Measurements from ENCODE around the gene SDHAF3.

Gene SDHAF3

GRCh38 chr7:97200018-97200417 is 82.5 kb downstream of the SDHAF3 start:
- H3K27ac ChIP-seq: no peak overlapping the region
- H3K27me3 ChIP-seq: no peaks in the 10 kb centered on the region
- H3K9ac ChIP-seq: no peak overlapping the region
- no peaks in the 10 kb centered on the region for H3K9me3 ChIP-seq
- H4K20me1 ChIP-seq: no peaks in the 10 kb centered on the region
- H3K4me2 ChIP-seq: no peak overlapping the region
- no peak for TF ChIP-seq Cebpa-rat (IDR thresholded peaks at IDR 0.05)
- no peaks in the 10 kb centered on the region for H3K4me1 ChIP-seq
- no peak overlapping the region for H3K4me3 ChIP-seq
- H3K36me3 ChIP-seq: no peaks in the 10 kb centered on the region

- Histone ChIP-seq H3K4me2 (no peak overlapping the region), H3K9me3 (no peaks in the 10 kb centered on the region), H3K4me1 (no peaks in the 10 kb centered on the region), H3K4me3 (no peak overlapping the region), H4K20me1 (no peaks in the 10 kb centered on the region), H3K27ac (no peak overlapping the region), H3K36me3 (no peaks in the 10 kb centered on the region), H3K27me3 (no peaks in the 10 kb centered on the region), H3K9ac (no peak overlapping the region)
- no peak for TF ChIP-seq Cebpa-rat (IDR thresholded peaks at IDR 0.05)
These were observed 86.5 kb downstream of the SDHAF3 start for GRCh38 chr7:97203957-97204356.

GRCh38 chr7:97204821-97205220 is 87.3 kb downstream of the SDHAF3 start:
- Histone ChIP-seq H3K9ac (no peak overlapping the region), H3K36me3 (no peaks in the 10 kb centered on the region), H3K27me3 (no peaks in the 10 kb centered on the region), H4K20me1 (no peaks in the 10 kb centered on the region), H3K9me3 (no peaks in the 10 kb centered on the region), H3K4me1 (no peaks in the 10 kb centered on the region), H3K4me3 (no peak overlapping the region), H3K4me2 (no peak overlapping the region), H3K27ac (no peak overlapping the region)
- no peak for TF ChIP-seq Cebpa-rat (IDR thresholded peaks at IDR 0.05)

- no peak overlapping the region for H3K9ac ChIP-seq
- no peaks in the 10 kb centered on the region for H3K4me1 ChIP-seq
- H3K36me3 ChIP-seq: no peaks in the 10 kb centered on the region
- no peak overlapping the region for H3K4me2 ChIP-seq
- H3K9me3 ChIP-seq: no peaks in the 10 kb centered on the region; the same call in 1 of the 2 replicates
- no peaks in the 10 kb centered on the region for H3K27me3 ChIP-seq
- TF ChIP-seq Cebpa-rat (IDR thresholded peaks at IDR 0.05): no peak
- no peak overlapping the region for H3K27ac ChIP-seq
- H3K4me3 ChIP-seq: no peak overlapping the region
- no peaks in the 10 kb centered on the region for H4K20me1 ChIP-seq
These were observed 98.1 kb downstream of the SDHAF3 start for GRCh38 chr7:97215556-97215955.

GRCh38 chr7:97218767-97219166 is 101.3 kb downstream of the SDHAF3 start:
- Histone ChIP-seq H3K27me3 (no peaks in the 10 kb centered on the region), H3K9me3 (no peaks in the 10 kb centered on the region; the same call in 1 of the 2 replicates), H4K20me1 (no peaks in the 10 kb centered on the region), H3K4me2 (no peak overlapping the region), H3K9ac (no peak overlapping the region), H3K4me3 (no peak overlapping the region), H3K36me3 (no peaks in the 10 kb centered on the region), H3K27ac (no peak overlapping the region), H3K4me1 (no peaks in the 10 kb centered on the region)
- no peak for TF ChIP-seq Cebpa-rat (IDR thresholded peaks at IDR 0.05)

- no peak for TF ChIP-seq Cebpa-rat (IDR thresholded peaks at IDR 0.05)
- no peaks in the 10 kb centered on the region for H3K27me3 ChIP-seq
- no peaks in the 10 kb centered on the region; the same call in 1 of the 2 replicates for H3K9me3 ChIP-seq
- H3K36me3 ChIP-seq: no peaks in the 10 kb centered on the region
- H3K9ac ChIP-seq: no peak overlapping the region
- no peaks in the 10 kb centered on the region for H3K4me1 ChIP-seq
- no peak overlapping the region for H3K27ac ChIP-seq
- no peak overlapping the region for H3K4me3 ChIP-seq
- no peaks in the 10 kb centered on the region for H4K20me1 ChIP-seq
- no peak overlapping the region for H3K4me2 ChIP-seq
These were observed 101.7 kb downstream of the SDHAF3 start for GRCh38 chr7:97219237-97219636.

- no peak overlapping the region for H3K4me2 ChIP-seq
- H3K27ac ChIP-seq: no peak overlapping the region
- no peak overlapping the region for H3K9ac ChIP-seq
- H3K27me3 ChIP-seq: no peaks in the 10 kb centered on the region
- H3K4me1 ChIP-seq: no peaks in the 10 kb centered on the region
- no peak for TF ChIP-seq Cebpa-rat (IDR thresholded peaks at IDR 0.05)
- H3K9me3 ChIP-seq: no peaks in the 10 kb centered on the region
- H3K4me3 ChIP-seq: no peak overlapping the region
- H3K36me3 ChIP-seq: no peaks in the 10 kb centered on the region
- no peaks in the 10 kb centered on the region for H4K20me1 ChIP-seq
These were observed 106.8 kb downstream of the SDHAF3 start for GRCh38 chr7:97224316-97224715.

GRCh38 chr7:97226541-97226940 is 109.0 kb downstream of the SDHAF3 start:
- Histone ChIP-seq H3K27me3 (no peaks in the 10 kb centered on the region), H4K20me1 (no peaks in the 10 kb centered on the region), H3K9ac (no peak overlapping the region), H3K27ac (no peak overlapping the region), H3K9me3 (no peaks in the 10 kb centered on the region), H3K4me3 (no peak overlapping the region), H3K36me3 (no peaks in the 10 kb centered on the region), H3K4me1 (no peaks in the 10 kb centered on the region), H3K4me2 (no peak overlapping the region)
- TF ChIP-seq Cebpa-rat (IDR thresholded peaks at IDR 0.05): no peak

Data from BLaER1 (cell line).